HEK293T (cell line): Measurements from ENCODE around the gene ZIC5.

Experiments
- BHLHE40 ChIP-seq: fragments of 450-650 bp; IDR thresholded peaks from 2 replicates; pipeline ENCODE4 v1.6.1; 2016; ENCODE audit warnings: mild to moderate bottlenecking, moderate library complexity, borderline replicate concordance
- FOXA1 ChIP-seq: fragments of 450-650 bp; IDR thresholded peaks from 2 replicates; pipeline ENCODE4 v1.6.1; 2016; ENCODE audit warnings: mild to moderate bottlenecking
- FOXK2 ChIP-seq: fragments of 450-650 bp; IDR thresholded peaks from 2 replicates; pipeline ENCODE4 v1.6.1; 2016; ENCODE audit warnings: mild to moderate bottlenecking
- FOXM1 ChIP-seq: fragments of 450-650 bp; IDR thresholded peaks from 2 replicates; pipeline ENCODE4 v1.6.1; 2017; ENCODE audit warnings: mild to moderate bottlenecking, borderline replicate concordance
- LEF1 ChIP-seq: fragments of 450-650 bp; IDR thresholded peaks from 2 replicates; pipeline ENCODE4 v1.6.1; 2017; ENCODE audit warnings: mild to moderate bottlenecking, borderline replicate concordance

DNA sequence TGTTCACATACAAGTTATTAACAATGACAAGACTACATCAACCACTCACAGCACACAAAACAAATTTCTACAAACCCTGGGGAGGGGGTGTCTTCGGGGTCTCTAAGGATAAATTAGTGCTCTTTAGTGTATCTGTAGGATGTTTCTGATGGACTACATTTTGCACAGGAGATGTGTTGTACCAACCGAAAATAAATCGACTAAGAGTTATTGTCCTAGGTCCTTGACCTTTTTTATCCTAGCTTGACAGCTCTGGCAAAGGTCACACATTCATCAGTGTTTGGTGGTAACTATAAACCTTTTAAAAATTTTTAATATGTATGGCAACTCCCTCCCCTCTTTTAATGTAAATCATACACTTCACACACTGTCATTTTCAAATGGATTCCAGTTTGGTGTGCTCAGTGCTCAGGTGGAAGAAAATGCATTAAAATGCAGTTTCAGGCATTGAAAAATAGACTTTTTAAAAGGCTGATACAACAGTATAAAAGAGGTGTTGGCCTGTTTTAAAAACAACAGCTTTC lies 7.7 kb downstream of the ZIC5 start:
- TF ChIP-seq LEF1 = no peak
- no peak for TF ChIP-seq BHLHE40
- TF ChIP-seq FOXK2 = no peak
- TF ChIP-seq FOXM1 = no peak
- no peak for TF ChIP-seq FOXA1
